Cerebellar nuclear complex (tissue), 1 donor: Measurements from ENCODE around the gene CDAN1.

Experiments used
- DNase-seq, 2 experiments: peaks; one replicate each; lab custom pipeline; 2025; lab: John Stamatoyannopoulos, UW

CDAN1 gene

DNA sequence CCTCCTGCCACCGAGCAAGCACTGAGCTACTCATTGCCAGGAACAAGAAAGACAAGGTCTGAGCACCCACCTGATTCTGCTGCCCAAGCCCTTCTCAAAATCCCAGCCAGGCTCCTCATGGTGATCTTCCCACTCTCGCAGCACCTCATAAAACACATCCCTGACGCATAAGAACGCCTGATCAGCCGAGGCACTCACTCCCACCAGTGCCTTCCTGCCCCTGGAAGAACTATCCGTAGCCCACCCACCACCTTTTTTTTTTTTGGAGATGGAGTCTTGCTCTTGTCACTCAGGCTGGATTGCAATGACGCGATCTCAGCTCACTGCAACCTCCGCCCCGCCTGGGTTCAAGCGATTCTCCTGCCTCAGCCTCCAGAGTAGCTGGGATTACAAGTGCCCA lies 3.9 kb downstream of the CDAN1 start:
- DNase-seq = no peak

DNA sequence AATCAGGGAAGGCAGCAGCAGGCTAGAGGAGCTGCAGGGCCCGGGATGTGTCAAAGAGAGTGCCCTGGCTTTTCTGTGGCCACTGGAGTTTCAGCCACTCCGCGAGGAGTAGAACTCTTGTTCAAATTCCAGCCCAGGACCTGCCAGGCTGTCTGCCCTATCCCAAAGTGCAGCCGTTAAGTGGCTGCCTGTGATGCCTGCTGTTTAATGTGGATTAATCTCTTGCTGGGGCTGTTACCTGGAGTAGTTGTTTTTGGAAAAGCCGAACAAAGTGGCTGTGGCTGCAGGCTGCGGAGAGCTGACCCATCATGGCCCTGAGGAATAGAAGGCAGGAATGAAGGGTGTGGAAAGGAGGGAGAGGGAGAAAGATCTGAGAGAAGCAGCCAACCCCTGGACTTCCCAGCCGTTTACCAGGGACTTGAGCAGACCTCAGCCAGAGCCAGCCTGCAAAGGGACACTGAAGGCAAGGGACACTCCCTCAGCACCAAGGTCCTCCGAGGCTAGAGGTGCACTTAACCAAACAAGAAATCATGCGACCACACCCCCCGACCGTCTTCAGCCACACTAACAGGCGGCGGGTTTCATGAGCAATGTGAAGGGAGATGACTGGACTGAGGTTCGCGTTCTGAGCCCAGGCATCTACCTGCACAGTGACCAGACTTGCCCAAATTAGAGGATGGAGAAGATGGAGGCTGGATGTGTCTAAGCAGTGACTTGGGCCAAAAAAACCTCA lies 4.7 kb downstream of the CDAN1 start:
- DNase-seq = no peak

DNA sequence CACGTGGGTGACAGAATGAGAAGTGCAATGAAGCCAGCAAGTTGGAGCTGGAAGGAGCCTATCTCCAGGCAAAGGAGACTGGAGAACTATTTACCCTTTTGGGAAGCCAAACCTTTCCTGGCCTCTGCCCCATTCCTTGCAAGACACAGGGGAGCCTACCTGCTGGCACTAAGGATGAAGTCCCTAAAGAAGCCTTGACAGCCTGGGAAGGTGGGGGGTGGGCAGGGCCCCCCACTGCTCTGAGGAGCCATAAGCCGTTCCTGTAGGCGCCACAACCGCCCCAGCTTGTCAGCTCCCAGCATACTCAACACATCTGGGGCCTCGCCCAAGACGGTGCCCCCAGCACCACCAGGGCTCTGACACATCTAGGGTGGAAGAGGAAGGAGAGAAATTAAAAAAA lies 5.5 kb downstream of the CDAN1 start:
- DNase-seq = no peak

DNA sequence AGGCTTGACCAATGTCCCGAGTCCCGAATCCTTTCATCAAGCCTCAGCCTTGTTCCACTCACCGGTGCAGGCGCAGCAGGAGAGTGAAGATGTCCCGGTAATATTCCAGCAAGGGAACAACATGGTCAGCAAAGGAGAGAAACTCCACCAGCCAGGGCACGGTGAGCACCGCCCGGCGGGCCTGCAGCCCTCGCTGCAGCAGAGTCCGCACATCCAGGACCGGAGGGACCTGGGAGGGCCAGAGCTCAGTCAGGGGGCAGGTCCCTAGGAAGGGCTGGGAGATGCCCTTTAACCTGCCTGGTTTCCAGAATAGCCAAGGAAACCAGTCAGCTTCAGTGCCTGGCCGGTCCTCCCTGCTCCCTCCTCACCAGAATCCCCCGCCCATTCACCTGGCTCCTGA lies 6.4 kb downstream of the CDAN1 start:
- no peak for DNase-seq

DNA sequence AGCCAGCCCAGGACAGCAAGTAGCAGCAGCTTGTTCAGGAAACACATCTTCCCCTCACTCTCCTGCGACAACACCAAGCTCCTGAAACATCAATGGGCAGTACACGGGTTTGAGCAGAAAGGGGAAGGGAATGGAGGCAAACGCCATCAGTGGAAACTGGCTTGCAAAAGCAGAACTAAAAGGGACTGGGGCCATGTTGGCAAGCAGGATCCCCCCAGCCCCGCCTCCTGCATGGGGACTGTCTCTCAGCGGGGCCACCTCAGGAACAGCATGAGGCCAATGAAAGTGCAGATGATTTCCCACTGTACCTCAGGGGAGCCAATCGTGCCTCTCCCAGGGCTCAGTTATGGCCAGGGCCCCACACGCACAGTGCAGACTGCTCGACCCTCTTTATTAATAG lies 6.8 kb downstream of the CDAN1 start:
- DNase-seq = no peak

DNA sequence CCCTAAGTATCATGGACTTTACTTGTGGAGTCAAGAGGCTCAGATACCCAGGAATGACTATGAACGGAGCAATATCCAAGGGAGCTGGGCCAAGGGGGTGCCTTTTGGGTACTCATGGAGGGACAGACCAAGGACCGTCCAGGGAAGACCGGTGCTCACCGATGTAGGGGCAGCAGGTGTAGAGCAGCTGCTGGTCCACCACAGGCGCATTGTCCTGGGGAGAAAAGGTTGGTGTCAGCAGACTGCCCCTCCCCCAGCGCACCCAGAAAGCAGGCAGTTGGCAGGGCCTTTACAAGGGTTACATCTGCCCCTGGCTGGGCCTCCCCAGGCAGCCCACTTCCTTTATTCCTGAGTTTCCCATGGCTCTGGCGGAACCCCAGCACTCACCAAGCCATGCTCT lies 7.5 kb downstream of the CDAN1 start:
- DNase-seq = no peak

DNA sequence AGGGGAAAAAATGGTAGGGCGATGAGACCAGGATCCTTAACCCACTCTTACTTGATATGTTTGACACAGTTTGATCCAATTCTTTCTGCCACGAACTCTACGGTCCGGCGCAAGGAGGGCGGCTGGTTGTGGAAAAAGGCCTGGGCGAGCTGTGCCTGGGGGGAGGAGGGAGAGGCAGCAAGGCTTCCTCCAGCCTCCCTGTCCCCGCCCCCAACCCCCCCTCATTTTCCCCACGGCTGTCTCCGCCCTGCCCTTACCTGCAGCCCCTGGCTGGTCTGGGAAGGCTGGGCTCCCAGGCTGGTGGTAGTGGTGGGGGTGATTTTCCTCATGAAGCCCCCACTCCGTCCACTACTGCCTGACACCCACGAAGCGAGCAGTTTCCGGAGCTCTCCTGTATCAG lies 8.0 kb downstream of the CDAN1 start:
- no peak for DNase-seq

DNA sequence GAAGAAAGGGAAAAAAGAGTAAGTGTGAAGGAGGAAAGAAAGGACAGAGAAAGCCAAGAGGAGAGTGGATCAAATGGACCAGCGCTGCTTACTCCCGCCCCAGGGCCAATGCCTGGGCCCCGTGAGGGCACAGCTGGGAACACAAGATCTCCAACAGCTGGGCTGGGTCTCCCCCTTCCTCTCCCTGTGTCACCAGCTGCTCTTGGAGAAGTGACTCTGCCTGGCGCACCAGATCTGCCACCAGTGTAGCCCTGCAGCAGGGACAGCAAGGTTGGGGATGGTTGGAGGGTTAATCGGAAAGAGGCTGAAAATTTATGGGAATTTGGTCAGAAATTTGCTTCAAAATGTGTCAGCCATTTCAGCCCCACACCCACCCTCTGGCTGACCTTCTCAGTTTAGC lies 8.4 kb downstream of the CDAN1 start:
- no peak for DNase-seq

DNA sequence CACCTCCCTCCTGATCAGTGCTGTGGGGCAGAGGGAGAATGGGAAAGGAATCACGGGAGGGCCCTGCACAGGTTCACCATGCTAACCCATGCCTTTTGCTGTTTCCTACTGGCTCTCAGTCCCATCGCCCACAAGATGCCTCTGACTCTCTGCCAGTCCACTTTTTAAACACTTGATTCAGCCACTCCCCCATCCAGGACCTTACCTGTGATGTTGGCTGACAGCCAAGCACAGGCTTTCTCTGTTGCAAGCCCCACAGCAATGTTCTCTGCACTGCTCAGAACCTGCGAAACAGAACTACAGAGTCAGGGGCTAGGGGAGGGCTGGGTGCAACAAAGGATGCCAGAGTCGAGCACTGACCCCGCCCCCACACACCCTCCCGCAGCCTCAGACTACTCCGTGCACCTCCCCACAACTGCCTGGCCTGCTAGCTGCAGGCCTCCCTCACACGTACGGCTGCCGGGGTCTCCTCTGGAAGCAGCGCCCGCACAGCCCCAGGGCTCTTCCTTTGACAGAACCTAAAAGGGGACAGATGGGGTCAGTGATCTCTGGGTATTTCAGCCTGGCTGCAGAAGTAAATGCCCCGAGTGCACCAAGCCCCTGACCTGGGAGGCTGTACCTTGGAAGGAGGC lies 9.1 kb downstream of the CDAN1 start:
- no peak for DNase-seq

DNA sequence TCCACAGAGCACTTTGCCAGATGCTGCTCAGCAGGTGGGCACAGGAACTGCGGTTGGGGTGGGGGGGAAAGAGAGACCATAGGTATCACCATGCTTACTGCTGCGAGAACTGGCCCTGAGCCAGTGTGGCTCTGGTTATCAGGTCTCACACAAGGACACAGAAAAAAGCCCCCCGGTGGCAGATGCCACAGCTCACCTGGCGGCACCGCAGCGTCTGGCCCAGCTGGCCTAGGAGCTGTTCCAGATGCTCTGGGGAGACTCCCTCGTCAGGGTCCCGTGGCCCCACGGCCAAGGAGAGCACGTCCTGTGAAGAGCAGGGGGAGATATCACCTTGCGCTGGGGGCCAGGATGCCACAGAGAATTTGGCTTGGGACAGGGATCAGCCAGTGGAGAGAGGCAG lies 10.8 kb downstream of the CDAN1 start:
- DNase-seq = no peak

DNA sequence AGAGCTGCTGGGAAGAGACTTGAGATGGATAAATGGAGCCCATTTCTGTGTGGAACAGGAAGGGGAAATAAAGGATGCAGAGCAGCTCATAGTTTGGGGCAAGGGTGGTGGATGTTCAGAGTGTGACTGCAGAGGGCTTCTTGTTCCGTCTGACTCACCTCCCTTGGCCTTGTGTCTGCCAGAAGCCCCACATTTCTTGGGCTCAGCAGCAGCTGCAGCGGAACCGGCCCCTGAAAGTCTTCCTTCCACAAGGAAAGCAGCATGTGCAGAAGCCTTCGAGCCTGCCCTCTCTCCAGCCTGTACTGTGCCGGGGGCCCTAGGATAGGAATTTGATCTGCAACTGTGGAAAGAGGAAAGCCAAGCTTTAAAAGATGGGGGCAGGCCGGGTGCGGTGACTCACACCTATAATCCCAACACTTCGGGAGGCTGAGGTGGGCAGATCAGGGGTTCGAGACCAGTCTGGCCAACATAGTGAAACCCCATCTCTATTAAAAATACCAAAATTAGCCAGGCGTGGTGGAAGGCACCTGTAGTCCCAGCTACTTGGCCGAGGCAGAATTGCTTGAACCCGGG lies 11.5 kb downstream of the CDAN1 start:
- DNase-seq = no peak

DNA sequence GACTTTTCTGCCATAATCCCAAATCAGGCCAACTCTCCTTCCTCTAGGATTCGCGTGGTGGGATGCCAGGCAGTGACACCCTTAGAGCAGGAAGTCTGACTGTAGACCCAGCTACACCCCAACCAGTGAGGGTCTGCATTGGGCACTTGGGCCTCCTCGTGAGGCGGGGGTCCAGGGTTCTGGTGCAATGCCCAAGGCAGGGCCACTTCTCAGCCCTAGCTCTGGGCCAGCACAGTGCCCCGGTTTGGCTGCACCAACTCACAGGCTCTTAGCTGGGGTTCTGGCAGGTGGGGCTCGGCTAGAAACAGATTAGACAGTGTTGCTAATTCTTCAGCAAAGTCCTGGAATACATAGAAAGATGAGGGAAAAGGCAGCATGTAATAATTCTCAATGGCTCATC lies 12.7 kb downstream of the CDAN1 start:
- DNase-seq = no peak

DNA sequence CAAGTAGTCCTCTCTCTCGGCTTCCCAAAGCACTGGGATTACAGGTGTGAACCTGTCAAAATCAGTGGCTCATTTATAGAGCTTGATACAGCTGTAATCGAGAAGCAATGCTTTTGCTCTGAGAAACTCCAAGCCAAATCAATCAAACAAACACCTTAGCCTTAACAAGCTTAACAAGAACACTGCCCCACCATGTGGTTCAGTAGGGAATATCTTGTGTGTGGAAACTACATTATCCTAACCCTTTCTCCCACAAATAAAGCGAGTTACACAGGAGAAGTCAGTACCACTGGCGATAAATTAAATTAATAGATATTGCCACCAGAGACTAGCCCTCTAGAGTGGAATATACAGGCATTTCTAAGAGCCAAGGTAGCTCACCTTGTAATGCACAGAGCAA lies 13.9 kb downstream of the CDAN1 start:
- DNase-seq = no peak

DNA sequence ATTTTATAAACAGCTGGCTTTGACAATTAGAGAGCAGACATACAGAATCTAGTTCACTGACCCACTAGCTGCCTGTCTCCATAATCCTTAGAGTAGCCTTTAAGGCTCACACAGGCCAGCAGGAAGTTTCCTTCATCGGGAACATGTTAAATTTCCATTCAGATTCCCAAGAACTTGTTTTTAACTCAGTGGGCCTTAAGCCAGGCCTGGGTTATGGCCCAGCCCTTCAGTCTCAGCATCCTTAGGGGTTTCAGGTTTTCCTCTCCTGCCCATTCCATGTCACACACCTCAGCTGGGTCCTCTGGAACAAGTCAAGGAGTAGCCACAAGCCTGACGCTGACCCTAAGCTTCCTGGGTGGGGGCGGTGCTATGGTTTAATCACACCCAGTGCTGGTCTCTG lies 15.0 kb downstream of the CDAN1 start:
- no peak for DNase-seq

DNA sequence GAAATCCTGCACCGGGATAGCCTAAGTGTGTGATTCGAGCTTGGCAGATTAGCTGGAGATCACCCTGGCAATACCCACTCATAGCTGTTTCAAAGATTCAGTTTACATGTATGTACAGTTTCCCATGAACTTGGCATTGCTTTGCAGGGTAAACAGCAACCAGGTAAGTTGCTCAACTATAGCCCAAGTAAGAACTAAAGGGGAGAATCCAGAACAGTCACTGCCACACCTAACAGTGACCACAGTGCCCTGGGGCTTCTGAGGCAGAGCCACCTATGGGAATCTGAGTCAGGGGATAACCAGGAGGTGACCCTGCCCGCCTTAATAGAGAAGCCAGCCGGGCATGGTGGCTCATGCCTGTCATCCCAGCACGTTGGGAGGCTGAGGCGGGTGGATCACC lies 15.9 kb downstream of the CDAN1 start:
- DNase-seq = no peak

DNA sequence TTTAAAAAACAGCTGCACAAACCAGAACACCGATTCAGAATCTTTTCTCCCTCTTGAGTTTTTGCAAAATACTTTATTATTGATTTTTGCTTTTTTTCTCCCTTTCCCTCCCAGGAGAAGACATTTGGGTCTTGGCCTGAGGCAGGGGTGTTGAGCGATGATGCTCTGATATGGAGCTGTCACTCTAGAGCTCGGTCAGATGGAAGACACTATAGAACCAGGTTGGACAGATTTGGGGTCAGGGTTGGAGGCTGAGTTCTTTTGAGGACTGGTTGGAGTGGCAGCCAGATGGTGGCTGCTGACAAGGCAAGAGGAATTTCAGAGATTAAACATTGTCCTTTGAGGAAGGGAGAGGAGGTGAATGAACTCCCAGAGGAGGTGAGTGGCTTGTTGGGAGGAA lies 16.9 kb downstream of the CDAN1 start:
- DNase-seq = no peak

DNA sequence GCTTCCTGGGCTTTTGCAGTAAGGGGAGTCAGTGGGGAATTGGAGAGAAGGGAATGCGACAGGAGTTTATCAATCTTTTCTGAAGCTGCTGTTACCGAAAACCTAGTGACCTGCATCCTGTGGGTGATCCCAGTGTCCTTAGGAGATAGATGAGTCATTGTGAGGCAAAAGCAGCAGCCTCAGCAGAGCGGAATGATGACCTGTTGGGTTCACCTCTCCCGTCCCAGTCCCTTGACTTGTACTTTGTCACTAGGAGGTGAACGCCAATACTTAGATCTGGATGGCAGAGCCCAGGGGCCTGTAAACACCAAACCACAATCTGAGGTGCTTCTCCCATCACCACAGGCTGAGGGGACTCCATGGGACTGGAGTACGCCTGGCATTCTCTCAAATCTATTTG lies 17.9 kb downstream of the CDAN1 start:
- no peak for DNase-seq

DNA sequence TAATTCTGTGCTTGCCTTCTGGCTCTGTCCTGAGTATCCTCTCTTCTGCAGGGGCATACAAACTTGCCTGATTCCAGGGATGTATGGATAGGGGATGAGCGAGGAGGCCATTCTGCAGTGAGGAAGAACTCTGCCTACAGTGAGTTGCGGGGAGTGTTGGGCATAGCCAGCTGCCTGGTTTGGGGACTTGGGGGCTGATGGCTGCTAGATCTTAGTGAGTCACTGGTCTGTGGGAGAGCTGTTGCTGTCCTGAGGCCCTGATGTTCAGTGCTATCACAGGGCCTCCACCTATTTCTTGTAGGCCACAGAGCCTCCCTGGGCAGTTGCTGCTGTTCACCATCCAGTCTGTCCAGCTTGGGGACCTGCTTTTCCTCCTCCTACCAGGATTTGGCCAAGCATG lies 20.3 kb downstream of the CDAN1 start:
- DNase-seq = no peak

DNA sequence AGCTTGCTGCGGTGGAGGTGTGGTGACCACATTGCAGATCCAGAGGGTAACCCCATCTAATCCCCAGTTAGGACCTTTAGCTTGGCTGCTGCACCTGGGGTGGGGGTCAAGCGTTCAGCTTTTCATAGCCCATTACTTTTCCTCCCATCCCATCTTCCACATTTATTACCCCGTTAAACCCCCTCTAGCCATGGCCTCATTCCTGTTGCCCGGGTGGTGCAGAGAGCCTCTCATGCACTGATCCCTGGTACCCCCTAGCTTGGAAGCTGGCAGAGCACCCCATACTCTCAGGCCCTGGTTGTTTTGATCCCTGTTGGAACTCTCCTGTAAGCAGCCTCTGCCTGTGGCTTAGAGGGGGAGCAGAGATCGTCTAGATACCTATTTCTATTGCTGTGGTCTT lies 20.8 kb downstream of the CDAN1 start:
- DNase-seq = no peak

DNA sequence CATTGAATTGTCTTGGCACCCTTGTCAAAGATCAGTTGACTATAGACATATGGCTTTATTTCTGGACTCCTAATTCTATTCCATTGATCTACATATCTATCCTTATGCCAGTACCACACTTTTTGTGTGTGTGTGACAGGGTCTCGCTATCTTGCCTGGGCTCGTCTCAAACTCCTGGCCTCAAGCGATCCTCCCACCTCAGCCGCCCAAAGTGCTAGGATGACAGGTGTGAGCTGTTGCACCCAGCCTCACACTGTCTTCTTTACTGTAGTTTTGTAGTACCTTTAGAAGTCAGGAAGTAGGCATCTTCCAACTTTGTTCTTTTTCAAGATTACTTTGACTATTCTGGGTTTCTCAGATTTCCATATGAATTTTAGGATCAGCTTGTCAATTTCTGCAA lies 24.3 kb downstream of the CDAN1 start:
- DNase-seq = no peak

DNA sequence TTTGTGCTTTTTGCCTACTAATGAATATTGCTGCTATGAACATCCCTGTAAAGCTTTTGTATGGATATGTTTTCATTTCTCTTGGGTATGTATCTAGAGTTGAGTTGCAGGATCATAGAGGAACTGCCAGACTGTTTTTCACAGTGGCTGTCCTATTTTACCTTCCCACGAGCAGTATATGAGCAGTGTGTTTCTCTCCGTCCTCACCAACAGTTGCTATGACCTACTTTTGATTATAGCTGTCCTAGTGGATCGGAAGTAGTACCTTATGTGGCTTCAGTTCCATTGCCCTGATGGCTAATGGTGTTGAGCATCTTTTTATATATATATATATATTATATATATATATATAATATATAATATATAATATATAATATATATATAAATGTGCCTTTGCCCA lies 25.2 kb downstream of the CDAN1 start:
- DNase-seq = no peak

DNA sequence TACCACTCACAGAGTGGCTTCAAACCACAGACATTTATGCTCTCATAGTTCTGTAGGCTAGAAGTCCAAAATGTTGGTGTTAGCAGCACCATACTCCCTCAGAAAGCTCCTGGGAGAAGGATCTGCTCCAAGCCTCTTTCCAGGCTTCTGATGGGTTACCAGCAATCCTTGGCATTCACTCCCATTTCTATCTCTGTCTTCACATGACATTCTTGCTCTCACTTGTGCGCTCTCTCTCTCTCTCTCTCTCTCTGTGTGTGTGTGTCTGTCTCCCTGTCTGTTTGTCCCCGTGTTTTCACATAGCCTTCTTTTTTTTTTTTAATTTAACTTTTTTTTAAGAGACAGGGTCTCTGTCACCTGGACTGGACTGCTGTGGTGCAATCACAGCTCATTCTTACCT lies 26.3 kb downstream of the CDAN1 start:
- no peak for DNase-seq

DNA sequence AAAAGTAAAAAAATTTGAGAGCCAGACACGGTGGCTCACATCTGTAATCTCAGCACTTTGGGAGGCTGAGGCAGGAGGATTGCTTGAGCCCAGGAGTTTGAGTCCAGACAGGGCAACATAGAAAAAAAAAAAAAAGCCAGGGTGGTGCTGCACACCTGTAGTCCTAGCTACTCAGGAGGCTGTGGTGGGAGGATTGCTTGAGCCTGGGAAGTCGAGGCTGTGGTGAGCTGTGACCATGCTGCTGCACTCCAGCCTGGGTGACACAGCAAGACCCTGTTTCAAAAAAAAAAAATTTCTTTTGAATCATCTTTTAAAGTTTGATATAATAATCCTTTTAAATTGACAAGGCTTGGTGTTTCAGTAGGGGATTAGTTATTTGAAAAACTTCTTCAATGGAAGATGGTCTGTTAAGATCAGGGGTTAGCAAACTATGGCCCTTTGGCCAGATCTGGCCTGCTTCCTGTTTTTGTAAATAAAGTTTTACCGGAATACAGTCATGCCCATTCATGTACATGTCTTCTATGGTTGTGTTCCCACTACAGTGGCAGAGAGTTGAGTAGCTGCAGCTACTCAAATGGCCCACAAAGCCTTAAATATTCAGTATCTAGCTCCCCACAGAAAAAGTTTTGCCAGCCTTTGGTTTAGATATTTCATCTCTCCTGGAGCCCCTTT lies 28.9 kb downstream of the CDAN1 start:
- no peak for DNase-seq
